ENCODE data around the gene AATF.

Gene AATF

DNA sequence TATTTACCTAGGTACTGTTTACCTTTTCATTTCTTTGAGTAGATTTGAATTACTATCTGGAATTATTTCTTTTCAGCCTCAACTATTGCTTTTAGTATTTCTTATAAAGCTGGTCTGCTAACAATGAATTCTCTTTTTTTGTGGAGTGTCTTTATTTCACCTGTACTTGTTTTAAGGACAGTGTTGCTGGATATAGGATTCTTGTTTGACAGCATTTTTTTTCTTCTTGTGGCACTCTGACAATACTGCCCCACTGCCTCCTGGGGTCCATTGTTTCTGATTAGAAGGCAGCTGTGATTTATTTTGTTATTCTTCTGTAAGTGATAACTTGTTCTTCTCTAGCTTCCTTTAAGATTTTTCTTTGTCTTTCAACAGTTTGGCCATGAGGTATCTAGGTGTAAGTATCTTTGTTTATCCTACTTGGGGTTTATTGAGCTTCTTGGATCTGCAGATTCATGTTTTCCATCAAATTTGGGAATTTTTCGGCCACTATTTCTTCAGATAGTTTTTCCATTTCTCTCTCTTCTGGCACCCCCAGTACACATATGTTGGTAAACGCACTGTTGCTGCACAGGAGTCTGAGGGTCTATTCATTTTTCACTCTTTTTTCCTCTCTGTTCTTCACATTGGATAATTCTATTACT is 130.4 kb downstream of the AATF start:
- DNase-seq (ENCODE audit: low read depth in 2 of 2) = no peak

DNA sequence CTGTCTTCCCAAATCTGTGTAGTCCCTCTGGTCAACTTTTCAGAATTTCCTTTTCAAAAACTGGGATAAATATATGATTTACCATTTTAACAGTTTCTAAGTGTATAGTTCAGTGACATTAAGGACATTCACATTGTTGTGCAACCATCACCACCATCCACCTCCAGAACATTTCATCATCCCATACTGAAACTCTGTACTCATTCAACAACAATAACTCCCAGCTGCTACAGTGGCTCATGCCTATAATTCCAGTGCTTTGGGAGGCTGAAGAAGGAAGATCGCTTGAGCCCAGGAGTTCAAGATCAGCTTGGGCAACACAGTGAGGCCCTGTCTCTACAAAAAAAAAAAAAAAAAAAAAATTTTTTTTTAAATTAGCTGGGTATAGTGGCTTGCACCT is 131.0 kb downstream of the AATF start:
- peak in 1 of 2 experiments; percentile 1 for DNase-seq (ENCODE audit: low read depth in 2 of 2)

DNA sequence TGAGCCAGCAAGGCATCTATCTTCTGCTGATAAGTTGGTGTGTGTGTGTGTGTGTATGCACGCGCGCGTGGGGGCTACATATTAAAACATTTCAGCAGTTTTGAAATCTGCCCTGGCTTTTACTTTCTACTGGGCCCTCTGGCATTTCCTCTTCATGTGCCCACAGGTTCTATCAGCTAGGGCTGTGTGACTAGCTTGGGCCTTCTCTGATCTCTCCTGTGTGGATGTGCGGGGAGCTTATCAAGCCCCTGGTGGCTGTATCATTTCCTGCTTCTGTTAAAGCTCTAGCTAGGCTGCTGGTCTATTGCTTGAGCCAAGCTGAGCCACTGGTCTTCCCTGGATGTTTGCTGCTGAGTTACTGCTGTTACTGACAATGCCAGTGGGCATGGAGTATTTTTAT is 132.5 kb downstream of the AATF start:
- no peak for DNase-seq (ENCODE audit: low read depth in 2 of 2)

DNA sequence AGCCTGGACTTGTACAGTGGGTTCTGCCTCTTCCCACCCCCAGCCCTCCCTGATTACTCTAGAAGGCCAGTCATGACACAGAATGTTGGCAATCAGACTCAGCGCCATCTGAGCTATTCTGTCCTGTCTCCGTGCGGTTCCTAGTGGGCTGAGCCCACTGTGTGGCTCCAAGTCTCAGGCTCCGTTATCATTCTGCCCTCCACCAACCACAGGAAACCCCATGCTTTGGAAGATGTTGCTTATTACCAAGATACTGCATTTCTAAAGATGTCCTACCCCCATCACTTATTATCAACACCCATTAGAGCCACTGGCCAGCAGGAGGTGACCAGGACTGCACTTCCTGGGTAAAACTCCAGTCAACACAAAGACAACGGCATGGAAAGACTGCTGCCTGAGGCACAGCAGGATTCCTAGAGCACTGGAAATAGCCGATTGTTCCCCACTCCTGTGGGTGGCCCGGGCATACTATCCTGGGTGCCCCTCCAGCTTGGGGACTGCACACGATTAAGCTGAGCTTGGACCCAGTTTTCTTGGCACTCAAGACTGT is 133.6 kb downstream of the AATF start:
- no peak for DNase-seq (ENCODE audit: low read depth in 2 of 2)

DNA sequence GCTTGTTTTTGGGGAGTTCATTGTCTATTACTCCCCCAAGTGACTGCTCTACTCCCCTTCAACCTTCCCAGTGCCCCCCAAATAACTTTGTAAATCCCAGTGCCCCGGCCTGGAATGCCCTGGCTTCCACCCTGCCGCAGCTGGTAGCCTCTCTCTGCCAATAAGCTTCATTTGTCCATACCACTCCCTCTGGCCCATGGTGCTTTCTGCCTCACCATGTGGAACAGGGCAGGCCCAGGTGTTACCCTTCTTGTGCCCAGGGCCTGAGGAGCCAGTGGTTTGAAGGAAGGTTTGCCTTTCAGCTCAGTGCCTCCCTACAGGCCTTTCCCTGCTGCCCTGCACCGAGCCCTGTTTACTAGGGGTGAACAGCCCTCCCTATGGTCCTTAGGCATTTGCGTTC is 134.2 kb downstream of the AATF start:
- DNase-seq (ENCODE audit: low read depth in 2 of 2) = no peak

DNA sequence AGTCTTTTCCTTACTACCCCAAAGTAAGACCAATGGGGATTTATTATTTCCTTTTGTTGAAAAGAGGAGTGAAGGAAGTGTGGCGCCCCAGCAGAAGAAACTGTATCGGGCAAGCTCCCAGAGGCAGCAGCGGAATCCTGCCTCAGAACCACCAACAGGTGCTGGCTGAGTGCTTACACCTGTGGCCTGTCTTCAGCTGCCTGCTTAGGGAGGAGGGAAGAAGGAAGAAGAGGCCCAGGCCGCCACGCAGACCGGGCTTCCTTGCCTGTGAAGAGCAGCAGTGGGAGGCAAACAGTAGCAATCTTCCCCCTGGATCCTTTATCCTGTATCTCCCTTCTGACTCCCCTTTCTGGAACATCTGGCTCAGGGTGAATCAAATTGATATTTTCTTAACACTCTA is 134.7 kb downstream of the AATF start:
- DNase-seq (ENCODE audit: low read depth in 2 of 2) = no peak

DNA sequence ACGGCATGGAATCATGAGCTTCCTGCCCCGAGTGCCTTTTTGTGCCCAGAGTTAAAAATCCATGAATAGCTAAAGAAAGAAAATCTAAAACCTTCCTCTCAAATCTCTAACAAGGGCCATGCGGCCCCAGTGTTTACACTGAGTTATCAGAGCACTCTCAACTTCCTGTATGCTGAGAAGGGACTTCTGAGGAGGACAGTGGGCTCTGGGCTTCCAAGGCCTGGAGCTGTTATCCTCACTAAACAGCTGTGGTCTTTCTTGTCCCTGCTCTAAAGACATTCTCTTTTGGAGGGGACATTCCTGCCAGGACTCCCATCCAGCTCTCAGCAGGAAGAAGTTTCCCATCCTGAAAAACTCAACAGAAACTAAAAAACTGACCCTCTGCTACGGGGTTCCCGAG is 135.6 kb downstream of the AATF start:
- DNase-seq (ENCODE audit: low read depth in 2 of 2) = no peak

DNA sequence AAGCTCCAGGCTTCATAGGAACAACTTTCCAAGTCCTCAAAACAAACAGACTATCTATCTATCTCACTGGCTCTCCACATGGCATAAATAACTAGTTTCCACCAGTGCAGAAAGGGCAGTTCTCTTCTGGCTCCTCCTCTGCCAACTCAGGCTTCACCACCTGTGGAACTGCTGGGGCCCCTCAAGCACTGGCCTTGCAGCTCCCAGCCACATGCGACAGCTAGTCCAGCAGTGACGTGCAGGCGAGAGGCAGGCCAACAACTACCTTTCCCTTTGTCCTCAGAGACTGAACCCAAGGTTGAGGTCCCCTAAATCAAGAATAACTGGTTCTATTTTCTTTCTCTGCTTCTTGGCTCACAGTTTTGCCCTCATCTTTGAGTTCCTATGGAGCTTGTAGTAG is 137.6 kb downstream of the AATF start:
- DNase-seq (ENCODE audit: low read depth in 2 of 2) = no peak

DNA sequence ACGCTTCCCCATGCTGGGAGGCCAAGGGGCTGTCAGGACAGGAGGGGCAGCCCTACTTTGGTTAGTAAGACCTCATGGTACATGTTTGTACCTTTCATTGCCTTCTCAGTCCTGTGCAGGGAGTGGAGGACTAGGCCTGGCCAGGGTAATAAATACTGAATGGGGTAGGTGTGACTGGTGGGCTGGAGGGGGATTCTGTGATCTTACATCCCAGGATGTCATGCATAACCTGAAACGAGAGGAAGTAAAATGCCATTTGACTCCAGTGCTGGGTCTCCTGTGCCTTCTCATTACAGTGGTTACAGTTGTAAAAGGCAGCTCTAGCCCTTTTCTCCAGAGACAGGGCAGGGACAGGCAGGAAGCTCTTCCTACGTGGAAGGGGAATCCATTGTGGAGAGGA is 138.2 kb downstream of the AATF start:
- DNase-seq (ENCODE audit: low read depth in 2 of 2) = no peak

DNA sequence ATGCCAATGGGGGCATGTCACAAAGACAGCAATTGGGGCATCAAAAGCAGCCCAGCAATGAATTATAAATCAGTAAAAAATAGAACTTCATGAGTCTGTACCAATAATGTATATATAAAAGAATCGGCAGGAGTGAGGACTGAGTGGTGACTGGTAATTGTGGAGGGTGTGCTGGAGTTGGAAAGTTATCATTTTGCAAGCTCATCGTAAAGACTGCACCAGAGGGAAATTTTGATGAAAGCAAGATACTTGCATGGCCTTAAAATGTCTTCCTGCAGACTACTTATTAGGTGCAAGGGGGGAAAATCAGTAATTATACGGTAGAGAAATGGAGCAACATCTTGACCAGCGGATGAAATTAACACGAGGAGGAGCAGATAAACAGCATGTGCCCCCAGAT is 138.9 kb downstream of the AATF start:
- DNase-seq (ENCODE audit: low read depth in 2 of 2) = no peak

DNA sequence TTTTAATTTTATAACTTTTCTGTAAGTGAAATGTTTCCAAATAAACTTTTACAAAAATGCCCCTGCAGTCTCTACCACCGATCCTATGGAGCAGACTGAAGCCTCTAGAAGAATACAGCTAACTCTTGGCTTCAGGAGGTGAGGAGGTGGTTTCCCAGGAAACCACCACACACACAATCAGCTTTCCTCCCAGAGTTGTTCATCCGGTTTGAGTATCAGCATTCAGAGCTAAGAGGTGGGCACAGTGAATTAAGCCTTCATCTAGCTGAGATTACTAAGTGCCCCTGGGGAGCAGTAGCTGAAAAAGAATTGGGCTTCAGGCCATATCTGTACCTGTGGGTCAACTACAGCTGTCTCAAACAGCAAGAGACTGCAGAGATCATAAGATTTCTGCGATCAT is 139.7 kb downstream of the AATF start:
- no peak for DNase-seq (ENCODE audit: low read depth in 2 of 2)

DNA sequence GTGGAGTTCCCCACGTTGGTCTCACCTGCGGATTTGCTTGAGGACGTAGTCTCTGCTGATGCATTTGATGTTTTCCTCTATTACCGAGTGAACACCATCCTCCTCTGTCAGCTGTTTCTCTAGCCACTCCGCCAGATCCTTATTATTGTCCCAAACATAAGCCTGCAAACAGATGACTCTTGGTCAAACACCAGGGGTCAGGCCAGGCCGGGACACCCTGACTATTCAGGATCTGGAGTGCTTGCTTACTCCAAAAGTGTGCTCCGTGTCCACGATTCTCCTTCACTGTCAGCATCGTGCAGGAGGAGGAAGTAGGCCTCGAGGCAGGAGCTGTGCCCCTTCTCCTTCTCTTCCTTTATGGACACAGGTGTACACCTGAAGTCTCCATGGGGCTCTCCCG is 140.2 kb downstream of the AATF start:
- DNase-seq (ENCODE audit: low read depth in 2 of 2) = no peak

DNA sequence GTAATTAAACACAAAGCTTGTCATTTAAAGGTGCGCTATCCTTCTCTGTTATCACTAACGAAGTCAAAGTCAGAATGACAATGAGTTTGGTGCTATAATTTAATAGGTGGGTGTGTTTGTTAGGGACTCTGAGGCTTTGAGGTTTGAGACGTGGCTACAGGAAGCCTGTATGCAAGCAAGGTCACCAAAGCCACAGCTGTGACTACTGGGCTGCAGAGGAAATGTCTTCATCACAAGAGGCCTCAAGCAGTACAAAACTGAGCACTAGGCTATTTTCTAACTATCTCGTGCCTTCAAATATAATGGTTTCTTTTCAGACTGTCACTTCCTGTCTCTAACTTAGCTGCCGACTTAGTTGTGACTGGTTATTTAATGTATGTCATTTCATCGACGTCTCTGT is 141.2 kb downstream of the AATF start:
- no peak for DNase-seq (ENCODE audit: low read depth in 2 of 2)

DNA sequence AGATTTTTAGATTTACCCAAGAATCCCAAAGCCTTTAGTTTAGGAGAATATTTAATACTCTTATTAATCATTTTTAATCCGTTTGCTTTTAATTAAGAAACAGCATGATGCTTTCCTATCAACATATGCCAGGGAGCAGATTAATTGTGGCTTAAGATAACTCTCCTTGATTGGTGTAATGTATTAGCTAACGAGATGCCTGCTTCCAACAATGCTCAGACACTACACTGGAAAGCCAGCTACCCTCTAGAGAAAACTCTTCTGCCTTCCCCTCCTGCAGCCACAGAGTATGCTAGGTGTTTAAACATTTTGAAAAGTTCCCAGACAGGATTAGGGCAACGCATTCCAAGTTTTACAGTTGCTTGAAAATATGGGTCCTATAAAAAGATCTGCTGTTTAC is 142.2 kb downstream of the AATF start:
- DNase-seq (ENCODE audit: low read depth in 2 of 2) = no peak

DNA sequence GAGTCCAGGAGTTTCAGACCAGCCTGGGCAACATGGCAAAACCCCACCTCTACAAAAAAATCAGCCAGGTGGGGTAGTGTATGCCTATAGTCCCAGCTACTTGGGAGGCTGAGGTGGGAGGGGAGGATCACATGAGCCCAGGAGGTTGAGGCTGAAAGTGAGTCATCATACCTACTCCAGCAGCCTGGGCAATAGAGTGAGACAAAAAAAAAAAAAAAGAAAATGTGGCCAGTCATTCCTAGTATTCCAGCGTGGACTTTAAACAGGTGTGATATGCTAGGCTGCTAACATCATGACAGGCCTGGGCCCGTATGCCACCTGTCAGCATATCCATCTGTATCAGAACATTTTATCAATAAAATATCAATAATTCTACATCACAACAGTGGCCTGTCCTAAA is 143.3 kb downstream of the AATF start:
- DNase-seq (ENCODE audit: low read depth in 2 of 2) = no peak

DNA sequence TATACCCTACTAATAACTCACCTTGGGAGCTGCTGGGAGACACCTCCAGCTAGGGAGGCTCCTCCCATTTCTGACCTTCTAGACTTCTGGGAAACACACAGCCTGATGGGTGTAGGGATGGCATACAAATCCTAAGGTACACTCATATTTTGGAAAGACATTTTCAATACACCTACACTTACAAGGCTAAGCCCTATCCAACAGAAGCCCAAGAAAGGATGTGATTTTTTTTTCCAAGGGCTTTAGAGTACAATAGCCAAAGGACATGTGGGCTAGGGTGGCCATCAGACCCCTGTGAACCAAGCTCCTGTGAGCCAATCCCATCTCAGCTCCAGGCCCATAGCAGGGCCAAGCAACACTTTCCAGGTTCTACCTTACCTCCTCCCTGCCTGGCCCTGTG is 143.9 kb downstream of the AATF start:
- DNase-seq (ENCODE audit: low read depth in 2 of 2) = no peak

DNA sequence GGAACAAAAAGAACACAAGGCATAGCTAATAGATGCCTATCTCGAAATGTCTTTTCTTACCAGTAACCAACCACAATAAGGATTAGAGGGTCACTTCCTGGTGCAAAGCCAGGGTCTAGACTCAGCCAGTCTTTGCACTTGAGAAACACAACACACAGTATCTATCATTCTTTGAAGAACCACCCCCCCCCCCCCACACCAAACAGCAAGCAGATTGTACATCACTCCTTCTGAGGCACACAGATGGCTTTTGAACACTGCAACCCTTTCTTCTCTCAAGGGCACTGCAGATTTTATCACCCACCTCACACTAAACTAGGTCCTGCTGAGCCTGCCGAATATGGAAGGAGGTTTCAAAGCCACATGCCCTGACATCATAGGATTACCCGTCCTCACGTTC is 145.6 kb downstream of the AATF start:
- DNase-seq (ENCODE audit: low read depth in 2 of 2) = no peak

DNA sequence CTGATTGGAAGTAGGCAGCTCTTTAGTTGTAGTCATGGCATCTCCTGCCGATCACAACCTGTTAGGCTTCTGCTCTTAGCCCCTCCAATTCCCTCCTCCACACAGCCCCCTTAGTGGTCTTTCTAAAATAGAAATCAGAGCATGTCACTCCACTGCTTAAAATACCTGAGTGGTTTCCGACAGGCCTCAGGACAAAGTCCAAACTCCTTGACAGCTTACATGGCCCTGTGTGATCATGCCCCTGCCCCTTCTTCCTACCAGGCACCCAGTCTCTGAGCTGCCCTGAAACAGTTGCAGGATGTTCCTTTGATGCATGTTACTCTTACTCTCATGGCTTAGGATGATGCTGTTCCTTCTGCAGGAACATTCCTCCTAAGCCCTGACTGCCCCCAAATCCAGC is 147.3 kb downstream of the AATF start:
- DNase-seq (ENCODE audit: low read depth in 2 of 2) = no peak

DNA sequence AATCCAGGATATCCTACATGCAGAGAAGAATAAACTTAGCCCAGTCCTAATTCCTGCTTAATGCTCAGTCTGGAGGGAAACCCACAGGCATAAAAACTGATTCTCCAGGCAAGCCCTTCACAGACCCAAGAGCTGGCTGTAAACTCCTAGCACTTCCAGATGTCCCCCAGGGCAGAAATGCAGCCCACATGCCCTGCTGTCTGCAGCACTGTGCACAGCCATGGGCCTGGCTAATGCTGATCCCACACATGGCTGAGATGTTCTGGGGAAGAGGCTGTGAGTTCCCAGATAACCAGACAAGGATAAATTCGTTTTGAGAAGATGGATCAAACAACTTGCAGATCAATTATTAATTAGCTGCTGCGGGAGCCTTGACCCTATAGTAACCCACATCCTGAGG is 148.4 kb downstream of the AATF start:
- no peak for DNase-seq (ENCODE audit: low read depth in 2 of 2)

DNA sequence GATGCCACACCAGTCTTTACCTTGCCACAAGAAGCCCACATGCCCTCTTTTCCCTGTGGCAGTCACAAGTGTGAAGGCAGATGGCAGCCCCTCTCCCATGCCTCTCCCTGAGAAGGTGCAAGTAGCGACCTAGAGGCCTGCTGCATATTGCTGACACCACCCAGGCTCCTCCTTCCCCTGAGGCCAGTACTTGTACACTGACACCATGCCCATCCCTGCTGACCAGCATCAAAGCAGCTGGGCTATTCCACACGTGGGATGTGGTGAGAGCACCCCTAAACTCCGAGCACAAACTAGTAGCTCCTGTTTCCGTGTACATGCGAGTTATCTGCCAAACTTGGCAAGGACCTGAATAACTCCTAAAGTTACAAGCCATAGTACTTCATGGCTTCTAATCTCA is 149.4 kb downstream of the AATF start:
- no peak for DNase-seq (ENCODE audit: low read depth in 2 of 2)

DNA sequence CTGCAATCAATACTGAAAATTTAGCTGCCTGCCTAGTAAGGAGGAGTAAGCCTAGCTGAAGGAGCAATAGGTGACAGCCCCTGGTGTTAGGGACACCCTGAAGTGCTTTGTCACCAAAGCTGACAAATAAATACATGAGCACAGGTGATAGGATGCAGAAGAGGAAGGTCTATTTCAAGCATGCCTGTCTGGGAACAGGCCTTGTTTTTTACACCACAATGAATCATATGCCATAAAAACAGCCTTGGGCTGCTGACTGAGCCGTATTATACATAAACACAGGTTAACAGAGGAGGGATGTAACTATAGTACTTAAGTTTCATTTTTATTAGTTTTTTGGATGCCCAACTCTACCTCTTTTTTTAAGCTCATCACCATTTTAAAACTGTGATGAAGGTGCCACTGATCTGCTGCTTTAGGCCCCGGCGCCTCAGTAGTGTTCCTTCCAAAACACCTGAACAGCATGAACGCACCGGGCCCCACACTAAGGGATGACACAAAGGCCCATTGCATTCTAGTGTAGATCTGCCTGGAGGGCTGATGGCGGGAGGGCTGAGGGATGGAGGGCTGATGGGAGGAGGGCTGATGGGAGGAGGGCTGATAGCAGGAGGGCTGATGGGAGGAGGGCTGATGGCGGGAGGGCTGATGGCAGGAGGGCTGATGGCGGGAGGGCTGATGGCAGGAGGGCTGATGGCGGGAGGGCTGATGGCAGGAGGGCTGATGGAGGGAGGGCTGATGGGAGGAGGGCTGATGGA is 150.3 kb downstream of the AATF start:
- no peak for DNase-seq (ENCODE audit: low read depth in 2 of 2)

DNA sequence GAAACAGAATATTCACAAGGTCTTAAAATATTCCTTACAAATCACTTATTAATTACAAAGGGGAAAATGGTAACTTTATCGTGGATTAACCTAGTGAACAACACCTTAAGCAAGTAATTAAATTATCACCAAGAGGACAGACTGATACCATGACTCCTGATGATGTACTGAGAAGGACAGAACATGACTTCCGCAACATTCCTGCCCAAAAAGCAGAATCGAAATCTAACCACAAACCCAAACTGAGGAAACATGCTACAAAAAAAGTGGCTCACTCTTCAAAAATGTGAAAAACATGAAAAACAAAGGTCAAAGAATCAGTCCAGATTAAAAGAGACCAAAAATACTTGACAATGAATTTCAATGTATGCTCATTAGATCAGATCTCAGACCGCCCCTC is 151.5 kb downstream of the AATF start:
- DNase-seq (ENCODE audit: low read depth in 2 of 2) = no peak

DNA sequence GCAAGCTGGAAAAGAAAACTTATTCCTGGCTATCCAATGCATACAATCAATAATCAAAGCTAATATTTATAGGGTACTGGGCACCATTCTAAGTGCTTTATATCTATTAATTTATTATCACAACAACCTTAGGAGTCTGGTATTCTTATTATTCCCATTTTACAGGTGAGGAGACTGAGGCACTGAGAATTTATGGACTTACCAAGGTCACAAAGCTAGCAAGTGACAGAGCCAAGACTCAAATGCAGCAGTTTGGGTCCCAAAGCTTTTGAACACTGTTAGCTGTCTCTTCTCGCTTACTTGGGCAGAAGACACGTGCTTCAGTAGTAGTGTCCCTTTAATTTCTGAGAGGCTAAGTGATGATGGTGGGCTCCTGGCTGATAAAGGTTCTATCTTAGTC is 152.6 kb downstream of the AATF start:
- no peak for DNase-seq (ENCODE audit: low read depth in 2 of 2)

DNA sequence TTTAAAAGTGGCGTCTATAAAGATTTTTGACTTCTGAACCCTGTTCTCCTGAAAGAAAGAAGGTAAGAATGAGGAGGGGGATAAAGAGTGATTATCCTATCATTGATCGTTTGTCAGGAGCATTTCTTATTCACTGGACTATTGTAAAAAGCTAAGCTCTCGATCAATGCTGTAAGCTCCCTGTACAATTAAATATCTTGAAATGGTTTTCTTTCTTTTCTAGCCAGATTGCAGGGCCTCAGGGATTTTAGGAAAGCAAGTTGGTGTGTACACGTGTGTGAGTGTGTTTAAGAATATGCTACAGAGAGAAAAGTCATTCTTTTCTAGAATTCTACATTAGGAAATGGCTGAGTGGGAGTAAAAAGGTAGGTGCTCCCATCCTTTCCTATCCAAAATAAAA is 154.5 kb downstream of the AATF start:
- DNase-seq (ENCODE audit: low read depth in 2 of 2) = no peak
